Transverse colon (tissue), 4 donors: Measurements from ENCODE around the gene EPHA4. TPM values are rescaled to one million over a fixed set of nuclear protein-coding genes. Genes with fewer than 3 reads are reported as not detected.

Experiments
- DNase-seq: peaks from one replicate; pipeline ENCODE4 v3.0.0-alpha.2; 2019
- H3K27ac ChIP-seq, 4 donors: fragments of 200-600 bp; sonication (generic); 2 replicates each; pipeline ENCODE4 v1.5.1; 2016 to 2018; ENCODE audit warnings: inconsistent platforms in 4 of 4
- H3K27me3 ChIP-seq: fragments of 200-600 bp; sonication (generic); 2 replicates; pipeline ENCODE4 v1.5.1; 2017; ENCODE audit warnings: inconsistent platforms
- H3K36me3 ChIP-seq, 4 donors: fragments of 200-600 bp; sonication (generic); 2 replicates each; pipeline ENCODE4 v1.5.1; 2017 to 2019; ENCODE audit warnings: inconsistent platforms in 4 of 4
- H3K4me1 ChIP-seq, 4 donors: fragments of 200-600 bp; sonication (generic); 2 replicates each; pipeline ENCODE4 v1.5.1; 2017 to 2020; ENCODE audit warnings: inconsistent platforms in 4 of 4
- H3K4me3 ChIP-seq, 4 donors: fragments of 200-600 bp; sonication (generic); 1 replicate in 1 of 4; 2 replicates in 3 of 4; pipeline versions ENCODE4 v1.5.1 to v1.6.1; 2017 to 2019; ENCODE audit warnings: inconsistent platforms in 4 of 4
- H3K9me3 ChIP-seq, 2 donors: fragments of 200-600 bp; sonication (generic); 2 replicates each; pipeline ENCODE4 v1.5.1; 2017 to 2019; ENCODE audit warnings: inconsistent platforms in 2 of 2
- EP300 ChIP-seq: sonication (generic); formaldehyde crosslinking; IDR thresholded peaks from one replicate; pipeline ENCODE4 v1.6.1; 2017; ENCODE audit warnings: antibody characterized with exemption, low read depth
- POLR2A ChIP-seq: fragments of 450-650 bp; IDR thresholded peaks from one replicate; pipeline ENCODE4 v1.6.1; 2016; ENCODE audit warnings: antibody characterized with exemption, mild to moderate bottlenecking, moderate library complexity
- POLR2AphosphoS5 ChIP-seq, 3 donors: sonication (generic); formaldehyde crosslinking; IDR thresholded peaks; one replicate each; pipeline ENCODE4 v1.6.1; 2016; ENCODE audit warnings: antibody characterized with exemption in 3 of 3
- WGBS, 2 donors: methylation state at CpG; one replicate each; pipeline ENCODE4 v1.1.5; 2018; ENCODE audit warnings: low coverage in 1 of 2; 5-methylcytosine and 5-hydroxymethylcytosine counted together
- in situ Hi-C, 4 donors: fragments of 200-750 bp; cut with MboI; loops; one replicate each; pipeline versions ENCODE4 v1.15.0 to v1.15.1; 2017; ENCODE audit warnings: low sequenced_read_pairs in 3 of 4, low pct_ligation_motif_present in 1 of 4, low pct_unique_long_range_greater_than_20kb in 1 of 4
- intact Hi-C: fragments of 100-400 bp; cut with DNase I; formaldehyde crosslinking; loops from one replicate; pipeline ENCODE4 v1.15.1; 2023; ENCODE audit warnings: low total_unique reads
- total RNA-seq, 4 donors: library from RNA; depleted of rRNA; stranded (reverse); fragments of >200 nt; gene quantifications; one replicate each; pipeline ENCODE4 v1.1.0, GENCODE V29; 2016
- TF ChIP-seq, protein P1 (sequence below), 5 experiments: fragments of 200-600 bp in 3 of 5; fragments of 450-650 bp in 2 of 5; sonication (generic) in 3 of 5; IDR thresholded peaks; 1 replicate in 2 of 5; 2 replicates in 3 of 5; pipeline ENCODE4 v1.5.1; 2016 to 2017; ENCODE audit warnings: antibody characterized with exemption in 5 of 5, inconsistent platforms in 3 of 5, mild to moderate bottlenecking in 2 of 5, moderate library complexity in 1 of 5

The EPHA4 gene
- total RNA-seq, 4 donors from 2014 or later, result 1.5 to 21.0 (median 13.8) TPM

DNA sequence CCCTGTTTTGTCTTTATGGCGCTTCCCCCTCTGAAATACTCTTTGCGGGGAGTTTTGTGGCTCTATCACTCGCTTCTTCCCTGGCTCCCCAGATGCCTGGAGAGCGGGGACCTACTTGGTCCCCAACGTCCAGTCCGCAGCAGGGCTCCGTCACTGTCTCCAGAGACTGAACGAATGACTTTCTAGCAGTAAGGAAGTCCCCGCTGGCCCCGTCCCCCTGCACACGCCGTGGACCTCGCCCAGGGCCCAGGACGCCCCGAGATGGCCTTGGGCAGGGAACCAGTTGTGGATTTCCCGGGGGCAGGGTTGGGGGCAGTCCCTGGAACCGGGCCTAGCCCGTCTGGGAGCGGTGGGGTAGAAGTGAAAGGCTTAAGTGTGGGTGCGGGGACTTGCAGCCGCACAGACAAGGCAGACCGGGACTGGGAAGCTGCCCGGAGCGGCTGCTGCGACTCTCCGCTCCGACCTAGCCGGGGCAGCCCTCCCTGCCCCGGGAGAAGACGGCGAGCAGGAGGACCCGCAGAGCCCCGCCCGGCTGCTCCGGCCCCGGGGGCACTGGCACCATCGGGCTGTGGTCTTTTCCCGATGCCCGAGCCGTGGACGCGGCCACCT lies 821 bp upstream of the EPHA4 start:
- in situ Hi-C loops, result loop anchor here (5.0 to 10.0 kb wide), 2 partner anchors 886 to 888 kb away; no protein-coding TSS in a partner anchor
- peaks cover 26% of the 10 kb centered on the region for H3K27me3 ChIP-seq
- no peaks in the 10 kb centered on the region for H3K9me3 ChIP-seq
- peaks cover 6 to 35% (median 19%) of the 10 kb centered on the region in 4 donors for H3K4me1 ChIP-seq
- H3K36me3 ChIP-seq, result no peaks in the 10 kb centered on the region
- TF ChIP-seq, protein P1, sequence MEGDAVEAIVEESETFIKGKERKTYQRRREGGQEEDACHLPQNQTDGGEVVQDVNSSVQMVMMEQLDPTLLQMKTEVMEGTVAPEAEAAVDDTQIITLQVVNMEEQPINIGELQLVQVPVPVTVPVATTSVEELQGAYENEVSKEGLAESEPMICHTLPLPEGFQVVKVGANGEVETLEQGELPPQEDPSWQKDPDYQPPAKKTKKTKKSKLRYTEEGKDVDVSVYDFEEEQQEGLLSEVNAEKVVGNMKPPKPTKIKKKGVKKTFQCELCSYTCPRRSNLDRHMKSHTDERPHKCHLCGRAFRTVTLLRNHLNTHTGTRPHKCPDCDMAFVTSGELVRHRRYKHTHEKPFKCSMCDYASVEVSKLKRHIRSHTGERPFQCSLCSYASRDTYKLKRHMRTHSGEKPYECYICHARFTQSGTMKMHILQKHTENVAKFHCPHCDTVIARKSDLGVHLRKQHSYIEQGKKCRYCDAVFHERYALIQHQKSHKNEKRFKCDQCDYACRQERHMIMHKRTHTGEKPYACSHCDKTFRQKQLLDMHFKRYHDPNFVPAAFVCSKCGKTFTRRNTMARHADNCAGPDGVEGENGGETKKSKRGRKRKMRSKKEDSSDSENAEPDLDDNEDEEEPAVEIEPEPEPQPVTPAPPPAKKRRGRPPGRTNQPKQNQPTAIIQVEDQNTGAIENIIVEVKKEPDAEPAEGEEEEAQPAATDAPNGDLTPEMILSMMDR (IDR thresholded peaks at IDR 0.05), result no peak
- peak; percentile 51 for TF ChIP-seq POLR2A
- 0% methylated on average over 27 of the region's 42 CpGs; no CpG with 5 or more reads in 1 of the 2 donors for WGBS, 2 donors
- intact Hi-C loops, result loop anchor here (1.0 to 5.0 kb wide), 3 partner anchors 134 to 886 kb away; no protein-coding TSS in a partner anchor
- peak overlapping the region; percentile 58 to 76 (median 69) for H3K4me3 ChIP-seq
- peak; percentile 66 for DNase-seq
- H3K27ac ChIP-seq, result peak overlapping the region; percentile 86 to 90 (median 90)

DNA sequence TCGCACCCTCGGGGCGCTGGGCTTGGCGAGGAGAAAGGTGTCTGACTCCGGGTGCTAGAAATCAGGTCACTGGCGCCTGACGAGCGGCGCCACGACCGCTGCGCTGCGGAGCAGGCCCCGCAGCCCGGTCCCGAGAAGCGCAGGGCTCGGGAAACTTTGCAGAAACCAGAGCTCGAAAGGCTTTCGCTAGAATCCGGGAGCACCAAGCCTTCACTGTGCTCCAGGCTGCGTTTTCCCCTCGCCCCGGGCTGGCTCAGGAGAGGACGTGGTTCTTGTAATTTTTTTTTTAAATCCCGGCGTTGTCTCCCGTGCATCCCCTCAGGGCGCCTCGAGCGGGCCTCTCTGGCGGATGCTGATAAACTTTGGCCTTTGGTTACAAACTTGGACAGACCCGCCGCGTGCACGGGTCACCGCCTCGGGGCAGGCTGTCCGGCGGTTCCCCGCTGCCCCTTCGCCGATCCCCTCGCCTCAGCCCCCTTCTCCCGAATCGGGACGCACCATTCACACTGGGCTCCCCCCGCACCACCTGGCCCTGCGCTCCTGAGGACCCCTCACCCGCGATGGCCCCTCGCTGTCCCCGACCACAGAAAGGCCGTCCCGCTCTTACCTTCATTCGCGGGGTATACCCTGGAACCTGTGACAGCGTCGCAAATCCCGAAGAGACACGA lies 419 bp downstream of the EPHA4 start:
- TF ChIP-seq POLR2A (no peak), POLR2AphosphoS5 (IDR thresholded peaks at IDR 0.05) (no peak), EP300 (no peak)
- TF ChIP-seq, protein P1 (IDR thresholded peaks at IDR 0.05), result no peak
- Histone ChIP-seq H3K4me3 (peak overlapping the region; percentile 67 to 93 (median 74)), H3K4me1 (peaks cover 6 to 35% (median 19%) of the 10 kb centered on the region in 4 donors), H3K27ac (peak overlapping the region; percentile 86 to 90 (median 90)), H3K36me3 (no peaks in the 10 kb centered on the region), H3K9me3 (no peaks in the 10 kb centered on the region), H3K27me3 (peaks cover 26% of the 10 kb centered on the region)
- WGBS, 2 donors, result 0% methylated on average over 2 to 61 of the region's 61 CpGs
- intact Hi-C loops, result loop anchor here (5.0 kb wide), 2 partner anchors 136 to 396 kb away; no protein-coding TSS in a partner anchor
- DNase-seq, result peak; percentile 33
- in situ Hi-C loops, result loop anchor here (5.0 to 10.0 kb wide), 2 partner anchors 884 to 887 kb away; no protein-coding TSS in a partner anchor

DNA sequence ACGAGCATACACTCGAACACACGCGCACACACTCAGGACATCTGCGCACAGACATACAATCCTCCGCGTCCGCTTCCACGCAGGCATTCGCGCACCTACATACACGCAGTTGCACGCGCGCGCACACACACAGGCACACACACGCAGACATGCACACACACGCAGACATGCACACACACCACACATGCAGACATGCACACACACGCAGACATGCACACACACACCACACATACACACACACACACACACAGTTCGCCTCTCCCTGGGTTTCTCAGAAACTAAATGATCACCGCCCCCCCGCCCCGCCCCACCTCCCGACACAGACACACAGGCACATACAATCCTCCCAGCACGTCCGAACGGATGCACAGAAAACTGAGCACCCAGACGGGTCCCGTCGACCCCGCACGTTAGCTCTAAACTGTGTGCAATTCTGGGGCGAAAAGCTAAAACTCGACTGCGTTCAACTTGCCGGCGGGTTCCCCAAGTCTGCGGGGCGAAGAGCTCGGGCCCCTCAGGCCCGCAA lies 1.0 kb downstream of the EPHA4 start:
- 3% methylated on average over 32 of the region's 41 CpGs; no CpG with 5 or more reads in 1 of the 2 donors for WGBS, 2 donors

More for the DNA sequence above, 1.0 kb downstream of the EPHA4 start:
- Histone ChIP-seq H3K4me3 (peak overlapping the region; percentile 67 to 93 (median 74)), H3K9me3 (no peaks in the 10 kb centered on the region), H3K27ac (peak overlapping the region; percentile 86 to 90 (median 90)), H3K4me1 (peaks cover 6 to 35% (median 19%) of the 10 kb centered on the region in 4 donors), H3K27me3 (peaks cover 26% of the 10 kb centered on the region), H3K36me3 (no peaks in the 10 kb centered on the region)
- intact Hi-C loops, result loop anchor here (5.0 kb wide), 2 partner anchors 136 to 396 kb away; no protein-coding TSS in a partner anchor
- DNase-seq, result peak; percentile 11
- in situ Hi-C loops, result loop anchor here (5.0 to 10.0 kb wide), 2 partner anchors 884 to 886 kb away; no protein-coding TSS in a partner anchor
- TF ChIP-seq, protein P1 (IDR thresholded peaks at IDR 0.05), result no peak
- TF ChIP-seq POLR2AphosphoS5 (IDR thresholded peaks at IDR 0.05), result no peak
- no peak for TF ChIP-seq POLR2A
- TF ChIP-seq EP300, result no peak
